ENCODE data around the gene DLGAP1. TPM values are rescaled to one million over a fixed set of nuclear protein-coding genes. Genes with fewer than 3 reads are reported as not detected.

DLGAP1 gene
- total and polyA plus RNA-seq, 10 donors: 0.11 to 6.0 (median 2.1) TPM

GRCh38 chr18:3827236-3827845, 627.8 kb downstream of the DLGAP1 start:
- H3K27ac ChIP-seq: no peak overlapping the region
- H3K36me3 ChIP-seq: no peaks in the 10 kb centered on the region
- peaks cover 0 to 4% (median 0%) of the 10 kb centered on the region in 8 donors for H3K9me3 ChIP-seq
- intact Hi-C loops (cut with DNase I; ENCODE audit: low total_unique reads): no loop called here
- no peaks in the 10 kb centered on the region for H3K4me1 ChIP-seq
- 41 to 66% (median 56%) methylated on average over 6 of the region's 6 CpGs for WGBS, 5 donors
- no peak for DNase-seq
- H3K4me3 ChIP-seq: no peak overlapping the region
- no peak for TF ChIP-seq POLR2AphosphoS5 (IDR thresholded peaks at IDR 0.05)
- no peaks in the 10 kb centered on the region for H3K27me3 ChIP-seq (replicated peaks in 1 of 7)

DNA sequence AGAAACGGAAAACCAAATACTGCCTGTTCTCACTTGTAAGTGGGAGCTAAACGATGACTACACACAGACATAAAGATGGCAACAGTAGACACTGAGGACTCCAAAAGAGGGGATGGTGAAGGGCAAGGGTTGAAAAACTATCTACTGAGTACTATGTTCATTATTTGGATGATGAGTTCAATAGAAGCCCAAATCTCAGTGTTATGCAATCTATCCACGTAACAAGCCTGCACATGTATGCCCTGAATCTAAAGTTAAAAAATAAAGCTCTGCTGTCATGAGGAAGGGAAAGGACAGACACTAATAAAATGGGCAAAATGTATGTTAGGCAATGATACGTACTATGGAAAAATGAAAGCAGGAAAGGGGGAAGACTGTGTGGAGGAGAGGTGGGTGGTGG, 629.1 kb downstream of the DLGAP1 start:
- peaks cover 0 to 4% (median 0%) of the 10 kb centered on the region in 8 donors for H3K9me3 ChIP-seq
- TF ChIP-seq, protein P1, sequence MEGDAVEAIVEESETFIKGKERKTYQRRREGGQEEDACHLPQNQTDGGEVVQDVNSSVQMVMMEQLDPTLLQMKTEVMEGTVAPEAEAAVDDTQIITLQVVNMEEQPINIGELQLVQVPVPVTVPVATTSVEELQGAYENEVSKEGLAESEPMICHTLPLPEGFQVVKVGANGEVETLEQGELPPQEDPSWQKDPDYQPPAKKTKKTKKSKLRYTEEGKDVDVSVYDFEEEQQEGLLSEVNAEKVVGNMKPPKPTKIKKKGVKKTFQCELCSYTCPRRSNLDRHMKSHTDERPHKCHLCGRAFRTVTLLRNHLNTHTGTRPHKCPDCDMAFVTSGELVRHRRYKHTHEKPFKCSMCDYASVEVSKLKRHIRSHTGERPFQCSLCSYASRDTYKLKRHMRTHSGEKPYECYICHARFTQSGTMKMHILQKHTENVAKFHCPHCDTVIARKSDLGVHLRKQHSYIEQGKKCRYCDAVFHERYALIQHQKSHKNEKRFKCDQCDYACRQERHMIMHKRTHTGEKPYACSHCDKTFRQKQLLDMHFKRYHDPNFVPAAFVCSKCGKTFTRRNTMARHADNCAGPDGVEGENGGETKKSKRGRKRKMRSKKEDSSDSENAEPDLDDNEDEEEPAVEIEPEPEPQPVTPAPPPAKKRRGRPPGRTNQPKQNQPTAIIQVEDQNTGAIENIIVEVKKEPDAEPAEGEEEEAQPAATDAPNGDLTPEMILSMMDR (IDR thresholded peaks at IDR 0.05 in 8 of 11, conservative IDR thresholded peaks at IDR 0.05 in 3 of 11): no peak
- no peaks in the 10 kb centered on the region for H3K27me3 ChIP-seq (replicated peaks in 1 of 7)
- H3K36me3 ChIP-seq: no peaks in the 10 kb centered on the region
- 86 to 96% (median 88%) methylated on average over 4 of the region's 4 CpGs for WGBS, 5 donors
- no peaks in the 10 kb centered on the region for H3K4me1 ChIP-seq
- DNase-seq: no peak
- intact Hi-C loops (cut with DNase I; ENCODE audit: low total_unique reads): no loop called here
- no peak overlapping the region for H3K4me3 ChIP-seq
- H3K27ac ChIP-seq: no peak overlapping the region

- H3K9me3 ChIP-seq: peaks cover 0 to 4% (median 0%) of the 10 kb centered on the region in 8 donors
- H3K4me1 ChIP-seq: no peaks in the 10 kb centered on the region
- DNase-seq: no peak
- no peaks in the 10 kb centered on the region for H3K36me3 ChIP-seq
- intact Hi-C loops (cut with DNase I; ENCODE audit: low total_unique reads): no loop called here
- no peak overlapping the region for H3K27ac ChIP-seq
- no peak overlapping the region for H3K4me3 ChIP-seq
- peaks cover 0 to 7% (median 0%) of the 10 kb centered on the region in 7 donors for H3K27me3 ChIP-seq (replicated peaks in 1 of 7)
- TF ChIP-seq, protein P1 (IDR thresholded peaks at IDR 0.05 in 8 of 11, conservative IDR thresholded peaks at IDR 0.05 in 3 of 11): no peak
- TF ChIP-seq POLR2AphosphoS5 (IDR thresholded peaks at IDR 0.05): no peak
- no peak for TF ChIP-seq POLR2A (IDR thresholded peaks at IDR 0.05)
Measured at GRCh38 chr18:3824101-3824500, 631.0 kb downstream of the DLGAP1 start.

- Histone ChIP-seq H3K4me3 (no peak overlapping the region), H3K27me3 (replicated peaks in 1 of 7) (peaks cover 0 to 7% (median 0%) of the 10 kb centered on the region in 7 donors), H3K36me3 (no peaks in the 10 kb centered on the region), H3K9me3 (peaks cover 0 to 4% (median 0%) of the 10 kb centered on the region in 8 donors), H3K27ac (no peak overlapping the region), H3K4me1 (no peaks in the 10 kb centered on the region)
- no peak for DNase-seq
- 80 to 97% (median 88%) methylated on average over 3 of the region's 3 CpGs for WGBS, 5 donors
- TF ChIP-seq POLR2AphosphoS5 (IDR thresholded peaks at IDR 0.05) (no peak), POLR2A (IDR thresholded peaks at IDR 0.05) (no peak)
- TF ChIP-seq, protein P1 (IDR thresholded peaks at IDR 0.05 in 8 of 11, conservative IDR thresholded peaks at IDR 0.05 in 3 of 11): no peak
- intact Hi-C loops (cut with DNase I; ENCODE audit: low total_unique reads): no loop called here
Measured at GRCh38 chr18:3823073-3823472, 632.0 kb downstream of the DLGAP1 start.

All from spleen (tissue), 11 donors.